K562 (cell line): ENCODE data around the gene FAM149B1.

Source experiments
- BRF1 ChIP-seq: IDR thresholded peaks from 3 replicates; pipeline ENCODE4 v1.6.1; 2011; ENCODE audit warnings: borderline replicate concordance, mild to moderate bottlenecking; ENCODE audit not compliant: insufficient read length; ENCODE audit errors: extremely low read depth
- CBX2 ChIP-seq: fragments of 200-600 bp; sonication (generic); IDR thresholded peaks from one replicate; pipeline ENCODE4 v1.6.1; 2012; ENCODE audit warnings: mild to moderate bottlenecking, low read length, inconsistent platforms; ENCODE audit not compliant: insufficient read depth, poor library complexity, severe bottlenecking
- CEBPB ChIP-seq: fragments of 450-650 bp; IDR thresholded peaks from 2 replicates; pipeline ENCODE4 v1.6.1; 2016; ENCODE audit warnings: missing genetic modification characterization, missing compliant biosample characterization
- CTBP1 ChIP-seq: fragments of 450-650 bp; IDR thresholded peaks from 2 replicates; pipeline ENCODE4 v1.6.1; 2016; ENCODE audit warnings: borderline replicate concordance
- CTCF ChIP-seq, 3 experiments: IDR thresholded peaks in 2 of 3; conservative IDR thresholded peaks in 1 of 3; 2 replicates each; pipeline ENCODE4 v1.5.1; 2011 to 2012; ENCODE audit warnings: low read length in 3 of 3, mild to moderate bottlenecking in 3 of 3, control low read depth in 2 of 3, improper control_type of control experiment in 1 of 3, inconsistent platforms in 1 of 3, low read depth in 1 of 3, mixed read lengths in 1 of 3, moderate library complexity in 1 of 3; ENCODE audit not compliant: insufficient read depth in 2 of 3
- E2F1 ChIP-seq: sonication (generic); formaldehyde crosslinking; IDR thresholded peaks from 2 replicates; pipeline ENCODE4 v1.8.1; 2023; ENCODE audit warnings: mild to moderate bottlenecking, missing genetic modification reagents, moderate library complexity
- ESRRA ChIP-seq: fragments of 450-650 bp; IDR thresholded peaks from 2 replicates; pipeline ENCODE4 v1.6.1; 2014; ENCODE audit warnings: low read depth, mild to moderate bottlenecking, moderate library complexity, borderline replicate concordance
- GATAD2A ChIP-seq: fragments of 450-650 bp; IDR thresholded peaks from 2 replicates; pipeline ENCODE4 v1.6.1; 2017
- MAX ChIP-seq: sonication (generic); formaldehyde crosslinking; IDR thresholded peaks from 2 replicates; pipeline ENCODE4 v1.9.0; 2022; ENCODE audit warnings: mild to moderate bottlenecking, missing genetic modification reagents
- POLR2A ChIP-seq: fragments of 450-650 bp; conservative IDR thresholded peaks from 2 replicates; pipeline ENCODE4 v1.6.1; 2016
- RAD21 ChIP-seq, 2 experiments: fragments of 250-450 bp in 1 of 2; fragments of 450-650 bp in 1 of 2; sonication (Bioruptor Pico) in 1 of 2; formaldehyde crosslinking in 1 of 2; IDR thresholded peaks in 1 of 2; conservative IDR thresholded peaks in 1 of 2; 2 replicates each; pipeline versions ENCODE4 v1.4.0 to v1.8.0; 2020 to 2022; ENCODE audit warnings: mild to moderate bottlenecking in 2 of 2, moderate library complexity in 1 of 2
- SMARCC2 ChIP-seq: fragments of 450-650 bp; IDR thresholded peaks from 2 replicates; pipeline ENCODE4 v1.6.1; 2017; ENCODE audit warnings: antibody characterized with exemption, moderate library complexity, mild to moderate bottlenecking, low read depth
- USF2 ChIP-seq: sonication (generic); formaldehyde crosslinking; IDR thresholded peaks from 2 replicates; pipeline ENCODE4 v1.5.0; 2020; ENCODE audit warnings: missing genetic modification reagents
- ZNF121 ChIP-seq: sonication (generic); formaldehyde crosslinking; conservative IDR thresholded peaks from 2 replicates; pipeline ENCODE4 v1.8.0; 2022; ENCODE audit warnings: missing genetic modification reagents

GRCh38 chr10:73183667-73184281 lies 15.9 kb downstream of the FAM149B1 start:
- no peak for TF ChIP-seq CBX2
- no peak for TF ChIP-seq SMARCC2
- no peak for TF ChIP-seq RAD21 (CRISPR knock-in tag; conservative IDR thresholded peaks at IDR 0.05 in 1 of 2, IDR thresholded peaks at IDR 0.05 in 1 of 2)
- no peak for TF ChIP-seq ESRRA
- no peak for TF ChIP-seq CTCF (IDR thresholded peaks at IDR 0.05 in 2 of 3, conservative IDR thresholded peaks at IDR 0.05 in 1 of 3; ENCODE audit: insufficient read depth in 2 of 3, low read depth in 1 of 3, low read length in 3 of 3)
- TF ChIP-seq CTBP1: no peak
- no peak for TF ChIP-seq USF2 (CRISPR knock-in tag)
- no peak for TF ChIP-seq POLR2A
- no peak for TF ChIP-seq ZNF121 (CRISPR knock-in tag)
- no peak for TF ChIP-seq MAX (CRISPR knock-in tag)
- TF ChIP-seq E2F1 (CRISPR knock-in tag): no peak
- TF ChIP-seq GATAD2A: no peak
- no peak for TF ChIP-seq BRF1
- TF ChIP-seq CEBPB (tag): no peak
